SK-MEL-5 (cell line): Measurements from ENCODE around the gene PAK4. TPM values are rescaled to one million over a fixed set of nuclear protein-coding genes. Genes with fewer than 3 reads are reported as not detected.
A peak's percentile ranks its signal among the peaks of the same experiment; 100 is the strongest.
"Not testable (repeated sequence)": the region's sequence is repeated elsewhere in the genome, so short reads cannot be mapped to it uniquely, and the experiment has no call there.

Experiments
- DNase-seq: peaks from one replicate; pipeline ENCODE4 v3.0.0-alpha.2; 2016; ENCODE audit warnings: low read depth, low spot score
- in situ Hi-C: cut with HindIII; loops from 2 replicates; pipeline ENCODE4 v1.10.0; 2016; ENCODE audit warnings: low sequenced_read_pairs, high pct_unique_total_duplicates, low pct_unique_long_range_greater_than_20kb
- polyA plus RNA-seq, 2 experiments: library from polyadenylated mRNA; depleted of rRNA; stranded (reverse); fragments of >200 nt; gene quantifications; 2 replicates each; pipeline ENCODE4 v1.2.3, GENCODE V29; 2015
- total RNA-seq: library from RNA; depleted of rRNA; stranded (reverse); fragments of >200 nt; shearing (Covaris generic); gene quantifications from 2 replicates; pipeline ENCODE4 v1.2.3, GENCODE V29; 2014; rRNA removed

The PAK4 gene
- 3.7 TPM in 2 replicates for total RNA-seq
- 58.7 and 64.5 TPM in 2 replicates for polyA plus RNA-seq (2015; cell fraction: cytosol; rRNA removed)
- polyA plus RNA-seq (2015; cell fraction: nucleus; rRNA removed): 13.3 and 15.8 TPM in 2 replicates

GRCh38 chr19:39125554-39126311 lies at the start of gene PAK4:
TSS of gene PAK4 (plus strand) at chr19:39125786. CDS start at chr19:39169554, 43,768 bp downstream.
- in situ Hi-C loops: no loop called here
- DNase-seq: peak; percentile 97

DNA sequence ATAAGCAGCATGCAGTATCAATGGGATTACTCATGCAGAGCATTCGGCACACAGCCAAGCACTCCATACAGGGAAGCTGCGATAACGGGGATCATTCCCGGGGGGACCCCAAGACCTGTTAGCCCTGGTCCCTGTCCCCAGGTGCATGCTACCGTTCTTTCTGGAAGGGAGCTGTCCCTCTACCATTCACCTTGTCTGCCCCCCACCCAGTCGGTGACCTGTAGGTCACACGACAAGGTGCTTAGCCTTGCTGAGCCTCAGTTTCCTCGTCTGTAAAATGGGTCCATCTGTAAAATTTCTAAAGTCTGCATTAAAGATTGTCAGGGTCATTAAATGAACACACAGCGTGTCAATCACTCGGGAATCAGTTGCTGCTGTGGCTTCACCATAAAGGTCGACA lies 48.3 kb upstream of the PAK4 start:
- DNase-seq: no peak
- in situ Hi-C loops: no loop called here

GRCh38 chr19:39078436-39079200 lies 47.0 kb upstream of the PAK4 start:
- peak; percentile 100 for DNase-seq
- in situ Hi-C loops: no loop called here

- in situ Hi-C loops: no loop called here
- no peak for DNase-seq
These were observed 45.2 kb upstream of the PAK4 start for GRCh38 chr19:39080431-39080830.

DNA sequence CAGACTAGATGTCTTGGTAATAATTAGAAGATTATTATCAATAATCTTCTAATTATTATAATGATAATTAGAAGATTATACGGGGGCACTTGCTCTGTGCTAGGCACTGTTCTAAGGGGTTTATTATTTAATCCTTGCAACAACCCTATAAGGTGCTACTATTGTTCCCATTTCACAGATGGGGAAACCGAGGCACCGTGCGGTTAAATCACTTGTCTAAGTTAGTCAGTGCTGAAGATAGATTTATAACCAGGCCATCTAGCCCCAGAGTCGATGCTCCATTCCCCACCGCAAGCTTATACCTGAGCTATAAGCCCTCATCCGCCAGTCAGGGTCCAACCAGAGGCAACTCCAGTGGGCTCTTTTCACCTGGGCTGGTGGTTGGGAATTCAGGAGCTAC lies 43.4 kb upstream of the PAK4 start:
- in situ Hi-C loops: no loop called here

GRCh38 chr19:39082745-39083598 lies 42.6 kb upstream of the PAK4 start:
- DNase-seq: no peak
- in situ Hi-C loops: no loop called here

More for the DNA sequence above, 43.4 kb upstream of the PAK4 start:
- DNase-seq: no peak

DNA sequence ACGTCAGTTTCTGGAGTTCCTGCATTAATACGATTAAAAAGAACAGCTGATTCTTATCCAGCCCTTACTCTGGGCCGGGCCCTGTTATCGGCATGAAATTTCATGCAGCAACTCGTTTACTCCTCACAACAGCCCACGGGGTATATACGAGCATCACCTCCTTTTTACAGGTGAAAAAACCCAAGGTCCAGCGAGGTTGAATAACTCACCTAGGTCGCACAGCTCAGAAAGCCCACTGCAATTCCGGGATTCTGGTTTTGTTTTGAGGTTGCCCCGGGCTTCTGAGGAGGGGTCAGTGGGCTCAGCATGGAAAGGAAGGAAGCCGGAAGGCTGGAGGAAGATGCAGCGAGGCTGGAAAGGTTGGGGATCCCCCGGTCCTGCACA lies 42.0 kb upstream of the PAK4 start:
- DNase-seq: no peak
- in situ Hi-C loops: no loop called here

GRCh38 chr19:39083983-39084731 lies 41.4 kb upstream of the PAK4 start, which contains the start of gene ACP7:
TSS of gene ACP7 (plus strand) at chr19:39084368. CDS start at chr19:39085270, 902 bp downstream.
- no peak for DNase-seq
- in situ Hi-C loops: no loop called here

DNA sequence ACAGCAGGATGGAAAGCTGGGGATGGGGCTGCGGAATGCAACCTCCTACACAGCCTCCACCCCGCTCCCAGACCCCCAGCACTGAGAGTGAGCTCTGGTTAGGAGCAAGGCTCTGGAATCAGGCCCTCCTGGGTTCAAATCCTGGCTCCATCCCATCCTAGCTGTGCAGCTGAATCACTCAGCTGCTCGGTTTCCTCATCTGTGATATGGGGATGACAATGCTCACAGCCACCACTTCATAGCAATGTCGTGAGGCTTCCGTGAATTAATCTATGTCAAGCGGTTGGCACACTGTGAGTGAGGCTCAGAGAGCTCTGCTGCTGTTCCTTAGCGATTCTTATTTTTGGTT lies 40.9 kb upstream of the PAK4 start:
- in situ Hi-C loops: no loop called here
- no peak for DNase-seq

- in situ Hi-C loops: no loop called here
- no peak for DNase-seq
These were observed 40.2 kb upstream of the PAK4 start for GRCh38 chr19:39085392-39085791.

DNA sequence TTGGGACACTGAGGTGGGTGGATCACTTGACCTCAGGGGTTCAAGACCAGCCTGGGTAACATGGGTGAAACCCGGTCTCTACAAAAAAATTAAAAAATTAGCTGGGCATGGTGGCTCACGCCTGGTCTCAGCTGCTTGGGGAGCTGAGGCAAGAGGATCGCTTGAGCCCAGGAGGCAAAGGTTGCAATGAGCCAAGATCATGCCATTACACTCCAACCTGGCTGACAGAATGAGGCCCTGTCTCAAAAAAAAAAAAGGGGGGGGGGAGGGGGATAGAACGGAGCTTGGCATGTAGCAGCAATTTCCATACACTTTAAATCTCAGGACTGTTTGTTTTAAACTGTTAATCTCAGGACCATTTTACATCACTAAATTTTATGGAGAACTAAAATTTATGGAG lies 39.2 kb upstream of the PAK4 start:
- no peak for DNase-seq
- in situ Hi-C loops: no loop called here

DNA sequence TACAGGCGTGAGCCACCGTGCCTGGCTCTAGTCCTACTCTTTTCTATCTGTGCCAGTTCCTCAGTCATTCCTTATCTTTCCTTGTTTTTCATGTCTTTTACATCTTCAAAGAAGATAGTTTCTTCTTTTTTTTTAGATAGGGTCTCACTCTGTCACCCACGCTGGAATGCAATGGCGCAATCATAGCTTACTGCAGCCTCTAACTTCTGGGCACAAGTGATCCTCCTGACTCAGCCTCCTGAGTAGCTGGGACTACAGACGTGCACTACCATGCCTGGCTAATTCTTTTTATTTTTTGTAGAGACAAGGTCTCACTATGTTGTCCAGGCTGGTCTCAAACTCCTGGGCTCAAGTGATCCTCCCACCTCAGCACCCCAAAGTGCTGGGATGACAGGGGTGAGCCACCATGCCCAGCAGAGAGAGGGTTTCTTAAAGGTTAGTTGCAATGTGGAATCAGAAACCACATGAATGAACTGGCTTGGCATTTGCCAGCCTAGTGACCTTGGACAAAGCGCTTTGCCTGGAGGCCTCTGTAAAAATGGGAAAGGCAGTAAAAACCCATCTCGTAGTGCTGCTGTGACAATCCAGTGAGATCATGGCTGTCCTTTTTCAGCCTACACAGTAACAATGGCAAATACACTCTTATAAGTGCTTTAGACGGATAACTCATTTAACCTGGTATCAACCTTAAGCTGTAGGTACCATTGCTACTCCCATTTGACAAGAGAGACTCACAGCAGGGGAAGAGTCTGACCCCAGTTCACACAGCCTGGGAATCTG lies 37.5 kb upstream of the PAK4 start:
- in situ Hi-C loops: no loop called here
- DNase-seq: no peak

GRCh38 chr19:39090016-39090415 lies 35.6 kb upstream of the PAK4 start:
- in situ Hi-C loops, DNase-seq: not testable (repeated sequence)

DNA sequence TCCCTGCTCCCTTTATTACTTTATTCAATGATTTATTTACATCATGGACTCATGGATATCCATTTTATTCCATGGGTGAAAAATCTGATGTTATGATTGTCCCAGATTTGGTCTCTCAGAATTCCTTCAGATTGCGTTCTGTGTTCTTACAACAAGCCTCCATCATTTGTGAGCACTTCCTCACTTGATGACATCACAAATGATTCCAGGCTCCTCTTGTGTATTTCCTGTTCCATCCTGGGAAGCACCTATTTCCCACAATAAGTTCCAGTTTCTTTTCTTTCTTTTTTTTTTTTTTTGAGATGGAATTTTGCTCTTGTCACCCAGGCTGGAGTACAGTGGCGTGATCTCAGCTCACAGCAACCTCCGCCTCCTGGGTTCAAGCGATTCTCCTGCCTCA lies 34.7 kb upstream of the PAK4 start:
- in situ Hi-C loops: no loop called here
- DNase-seq: no peak

DNA sequence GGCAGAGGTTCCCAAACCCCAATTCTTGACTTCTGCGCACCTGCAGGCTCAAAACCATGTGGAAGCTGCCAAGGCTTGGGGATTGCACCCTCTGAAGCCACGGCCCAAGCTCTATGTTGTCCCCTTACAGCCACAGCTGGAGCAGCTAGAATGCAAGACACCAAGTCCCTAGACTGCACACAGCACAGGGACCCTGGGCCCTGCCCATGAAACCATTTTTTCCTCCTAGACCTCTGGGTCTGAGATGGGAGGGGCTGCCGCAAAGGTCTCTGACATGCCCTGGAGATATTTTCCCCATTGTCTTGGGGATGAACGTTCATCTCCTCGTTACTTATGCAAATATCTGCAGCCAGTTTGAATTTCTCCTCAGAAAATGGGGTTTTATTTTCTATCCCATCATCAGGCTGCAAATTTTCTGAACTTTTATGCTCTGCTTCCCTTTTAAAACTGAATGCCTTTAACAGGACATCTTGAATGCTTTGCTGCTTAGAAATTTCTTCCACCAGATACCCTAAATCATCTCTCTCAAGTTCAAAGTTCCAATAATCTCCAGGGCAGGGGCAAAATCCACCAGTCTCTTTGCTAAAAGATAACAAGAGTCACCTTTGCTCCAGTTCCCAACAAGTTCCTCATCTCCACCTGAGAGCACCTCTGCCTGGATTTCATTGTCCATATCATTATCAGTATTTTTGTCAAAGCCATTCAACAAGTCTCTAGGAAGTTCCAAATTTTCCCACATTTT lies 29.6 kb upstream of the PAK4 start:
- DNase-seq, in situ Hi-C loops: not testable (repeated sequence)

DNA sequence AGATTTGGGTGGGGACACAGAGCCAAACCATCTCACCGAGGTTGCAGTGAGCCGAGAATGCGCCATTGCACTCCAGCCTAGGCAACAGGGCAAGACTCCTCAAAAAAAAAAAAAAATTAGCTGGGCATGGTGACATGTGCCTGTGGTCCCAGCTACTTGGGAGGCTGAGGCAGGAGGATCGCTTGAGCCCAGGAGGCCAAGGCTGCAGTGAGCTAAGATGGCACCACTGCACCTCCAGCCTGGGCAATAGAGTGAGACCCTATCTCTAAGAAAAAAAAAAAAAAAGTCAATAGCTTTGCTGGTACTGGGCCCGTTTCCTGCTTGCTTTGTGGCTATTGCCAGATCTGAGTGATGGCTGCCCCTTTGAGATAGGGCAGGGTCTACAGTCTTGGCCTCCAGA lies 28.3 kb upstream of the PAK4 start:
- DNase-seq: no peak
- in situ Hi-C loops: no loop called here
